DOHH2 (cell line): ENCODE measurements around the gene CNPPD1.

Experiments
- EZH2phosphoT487 ChIP-seq: fragments of 200-600 bp; sonication (generic); IDR thresholded peaks from 2 replicates; pipeline ENCODE4 v1.6.1; 2017; ENCODE audit warnings: borderline replicate concordance, mild to moderate bottlenecking, antibody characterized with exemption, low read length, moderate library complexity, mixed read lengths
- TF ChIP-seq, protein P1 (sequence below): fragments of 200-600 bp; sonication (generic); IDR thresholded peaks from one replicate; pipeline ENCODE4 v1.5.1; 2014; ENCODE audit warnings: antibody characterized with exemption, mild to moderate bottlenecking, low read depth, low read length; ENCODE audit not compliant: poor library complexity, severe bottlenecking

DNA sequence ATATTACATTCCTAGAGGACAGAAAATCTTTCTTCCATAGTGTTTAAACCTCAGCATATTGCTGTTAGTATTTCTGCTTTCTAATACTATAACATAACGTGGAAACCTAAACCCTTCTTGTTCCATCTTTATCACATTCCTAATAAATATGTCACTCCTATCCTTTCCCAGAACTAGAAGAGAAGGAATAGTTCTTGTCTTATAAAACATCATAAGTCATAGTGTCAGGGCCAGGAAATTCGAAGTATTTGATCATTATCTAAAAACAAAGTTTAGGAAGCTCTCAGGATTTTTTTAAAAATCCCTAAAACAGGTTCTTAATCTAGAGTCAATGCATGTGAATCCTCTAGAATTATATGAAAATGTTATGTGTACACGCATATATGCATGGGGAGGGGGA is 18.1 kb downstream of the CNPPD1 start:
- TF ChIP-seq, protein P1, sequence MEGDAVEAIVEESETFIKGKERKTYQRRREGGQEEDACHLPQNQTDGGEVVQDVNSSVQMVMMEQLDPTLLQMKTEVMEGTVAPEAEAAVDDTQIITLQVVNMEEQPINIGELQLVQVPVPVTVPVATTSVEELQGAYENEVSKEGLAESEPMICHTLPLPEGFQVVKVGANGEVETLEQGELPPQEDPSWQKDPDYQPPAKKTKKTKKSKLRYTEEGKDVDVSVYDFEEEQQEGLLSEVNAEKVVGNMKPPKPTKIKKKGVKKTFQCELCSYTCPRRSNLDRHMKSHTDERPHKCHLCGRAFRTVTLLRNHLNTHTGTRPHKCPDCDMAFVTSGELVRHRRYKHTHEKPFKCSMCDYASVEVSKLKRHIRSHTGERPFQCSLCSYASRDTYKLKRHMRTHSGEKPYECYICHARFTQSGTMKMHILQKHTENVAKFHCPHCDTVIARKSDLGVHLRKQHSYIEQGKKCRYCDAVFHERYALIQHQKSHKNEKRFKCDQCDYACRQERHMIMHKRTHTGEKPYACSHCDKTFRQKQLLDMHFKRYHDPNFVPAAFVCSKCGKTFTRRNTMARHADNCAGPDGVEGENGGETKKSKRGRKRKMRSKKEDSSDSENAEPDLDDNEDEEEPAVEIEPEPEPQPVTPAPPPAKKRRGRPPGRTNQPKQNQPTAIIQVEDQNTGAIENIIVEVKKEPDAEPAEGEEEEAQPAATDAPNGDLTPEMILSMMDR: no peak
- TF ChIP-seq EZH2phosphoT487: no peak
